Lower leg skin (tissue), 4 donors: ENCODE data around the gene KRTAP10-10. TPM values are rescaled to one million over a fixed set of nuclear protein-coding genes. Genes with fewer than 3 reads are reported as not detected.

Experiments used
- DNase-seq, 2 donors: peaks; one replicate each; pipeline ENCODE4 v3.0.0-alpha.2; 2019; ENCODE audit warnings: low spot score in 2 of 2
- H3K4me3 ChIP-seq: fragments of 200-600 bp; sonication (generic); 2 replicates; pipeline ENCODE4 v1.5.1; 2017; ENCODE audit warnings: mild to moderate bottlenecking, low read depth; ENCODE audit not compliant: poor library complexity, severe bottlenecking
- POLR2A ChIP-seq, 2 donors: fragments of 450-650 bp; IDR thresholded peaks; one replicate each; pipeline ENCODE4 v1.6.1; 2016 to 2017; ENCODE audit warnings: antibody characterized with exemption in 2 of 2, mild to moderate bottlenecking in 1 of 2, moderate library complexity in 1 of 2
- WGBS, 2 donors: methylation state at CpG; one replicate each; pipeline ENCODE4 v1.1.5; 2018; 5-methylcytosine and 5-hydroxymethylcytosine counted together
- intact Hi-C: fragments of 100-400 bp; cut with DNase I; formaldehyde crosslinking; loops from one replicate; pipeline ENCODE4 v1.15.0; 2023; ENCODE audit warnings: low total_unique reads
- total RNA-seq, 4 donors: library from RNA; depleted of rRNA; stranded (reverse); fragments of >200 nt; gene quantifications; one replicate each; pipeline ENCODE4 v1.1.0, GENCODE V29; 2016
- TF ChIP-seq, protein P1 (sequence below), 3 donors: fragments of 450-650 bp; IDR thresholded peaks; one replicate each; pipeline ENCODE4 v1.5.1; 2016; ENCODE audit warnings: antibody characterized with exemption in 3 of 3, mild to moderate bottlenecking in 3 of 3, moderate library complexity in 2 of 3

KRTAP10-10 gene
- total RNA-seq, 4 donors from 2014 or later, result 5.3 TPM; not detected in 3

DNA sequence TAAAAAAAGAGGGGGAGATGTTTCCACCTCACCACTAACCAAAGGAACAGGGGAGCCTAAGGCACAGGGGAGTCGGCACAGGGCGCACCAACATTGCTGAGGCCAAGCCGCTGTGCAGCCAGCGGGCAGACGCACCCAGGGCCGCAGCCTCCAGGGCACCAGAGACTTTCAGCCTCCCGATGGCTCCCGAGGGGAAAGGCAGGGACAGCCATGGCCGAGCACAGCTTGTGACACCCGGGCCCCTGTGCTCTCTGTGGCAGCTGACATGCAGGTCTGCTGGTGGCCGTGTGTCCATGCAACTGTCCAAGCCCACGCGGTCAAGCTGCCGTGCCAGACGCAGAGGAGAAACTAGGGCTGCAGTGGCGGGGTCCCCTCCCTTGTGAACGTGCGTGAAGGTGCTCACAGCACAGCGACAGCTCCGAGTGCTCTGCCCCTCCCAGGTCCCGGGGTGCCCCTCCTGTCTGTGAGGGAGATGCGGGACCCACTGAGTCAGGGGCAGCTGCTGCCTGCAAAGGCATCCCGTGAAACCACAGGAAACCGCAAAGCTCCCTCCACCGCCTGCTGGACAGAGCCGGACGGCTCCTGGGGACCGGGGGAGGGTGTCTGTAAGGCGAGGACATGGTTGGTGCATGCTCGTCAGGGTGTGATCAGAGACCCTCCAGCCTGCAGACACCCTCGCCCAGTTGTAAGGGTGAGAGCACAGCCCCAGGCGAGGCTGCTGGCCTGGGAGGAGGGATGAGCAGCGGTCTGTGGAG, 11.6 kb downstream of the KRTAP10-10 start:
- TF ChIP-seq POLR2A (IDR thresholded peaks at IDR 0.05), result no peak
- TF ChIP-seq, protein P1, sequence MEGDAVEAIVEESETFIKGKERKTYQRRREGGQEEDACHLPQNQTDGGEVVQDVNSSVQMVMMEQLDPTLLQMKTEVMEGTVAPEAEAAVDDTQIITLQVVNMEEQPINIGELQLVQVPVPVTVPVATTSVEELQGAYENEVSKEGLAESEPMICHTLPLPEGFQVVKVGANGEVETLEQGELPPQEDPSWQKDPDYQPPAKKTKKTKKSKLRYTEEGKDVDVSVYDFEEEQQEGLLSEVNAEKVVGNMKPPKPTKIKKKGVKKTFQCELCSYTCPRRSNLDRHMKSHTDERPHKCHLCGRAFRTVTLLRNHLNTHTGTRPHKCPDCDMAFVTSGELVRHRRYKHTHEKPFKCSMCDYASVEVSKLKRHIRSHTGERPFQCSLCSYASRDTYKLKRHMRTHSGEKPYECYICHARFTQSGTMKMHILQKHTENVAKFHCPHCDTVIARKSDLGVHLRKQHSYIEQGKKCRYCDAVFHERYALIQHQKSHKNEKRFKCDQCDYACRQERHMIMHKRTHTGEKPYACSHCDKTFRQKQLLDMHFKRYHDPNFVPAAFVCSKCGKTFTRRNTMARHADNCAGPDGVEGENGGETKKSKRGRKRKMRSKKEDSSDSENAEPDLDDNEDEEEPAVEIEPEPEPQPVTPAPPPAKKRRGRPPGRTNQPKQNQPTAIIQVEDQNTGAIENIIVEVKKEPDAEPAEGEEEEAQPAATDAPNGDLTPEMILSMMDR (IDR thresholded peaks at IDR 0.05), result no peak
- WGBS, 2 donors, result 75 to 85% methylated on average over 23 to 29 of the region's 33 CpGs
- intact Hi-C loops, result no loop called here
- peak in 1 of 2 donors; percentile 10 for DNase-seq
- H3K4me3 ChIP-seq, result no peak overlapping the region

DNA sequence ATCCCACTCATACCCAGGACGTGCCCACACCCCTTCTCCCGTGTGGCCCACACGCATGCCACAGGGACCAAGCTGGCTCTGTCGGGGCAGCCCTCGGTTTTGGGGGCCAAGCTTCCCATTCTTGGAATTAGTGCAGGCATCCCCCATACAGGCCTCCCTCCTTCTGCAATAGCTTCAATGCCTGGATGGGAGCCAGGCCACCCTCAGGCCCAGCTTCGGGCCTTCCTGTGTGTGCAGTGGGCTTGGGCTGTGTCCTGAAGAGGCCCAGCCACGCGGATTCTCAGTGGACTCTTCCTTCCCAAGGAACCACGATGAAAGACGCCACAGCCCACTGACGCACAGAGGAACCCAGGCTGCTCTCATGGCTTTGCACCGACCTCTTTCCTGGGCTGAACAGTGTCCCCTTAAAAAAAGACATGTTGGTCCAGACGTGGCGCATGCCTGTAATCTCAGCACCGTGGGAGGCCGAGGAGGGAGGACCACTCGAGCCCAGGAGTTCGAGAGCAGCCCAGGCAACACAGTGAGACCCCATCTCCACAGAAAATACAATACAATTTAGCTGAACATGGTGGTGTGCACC, 12.5 kb downstream of the KRTAP10-10 start:
- H3K4me3 ChIP-seq, result no peak overlapping the region
- WGBS, 2 donors, result 85 to 87% methylated on average over 18 of the region's 18 CpGs
- DNase-seq, result peak; percentile 6 to 62
- intact Hi-C loops, result no loop called here
- TF ChIP-seq, protein P1 (IDR thresholded peaks at IDR 0.05), result no peak
- TF ChIP-seq POLR2A (IDR thresholded peaks at IDR 0.05), result no peak

DNA sequence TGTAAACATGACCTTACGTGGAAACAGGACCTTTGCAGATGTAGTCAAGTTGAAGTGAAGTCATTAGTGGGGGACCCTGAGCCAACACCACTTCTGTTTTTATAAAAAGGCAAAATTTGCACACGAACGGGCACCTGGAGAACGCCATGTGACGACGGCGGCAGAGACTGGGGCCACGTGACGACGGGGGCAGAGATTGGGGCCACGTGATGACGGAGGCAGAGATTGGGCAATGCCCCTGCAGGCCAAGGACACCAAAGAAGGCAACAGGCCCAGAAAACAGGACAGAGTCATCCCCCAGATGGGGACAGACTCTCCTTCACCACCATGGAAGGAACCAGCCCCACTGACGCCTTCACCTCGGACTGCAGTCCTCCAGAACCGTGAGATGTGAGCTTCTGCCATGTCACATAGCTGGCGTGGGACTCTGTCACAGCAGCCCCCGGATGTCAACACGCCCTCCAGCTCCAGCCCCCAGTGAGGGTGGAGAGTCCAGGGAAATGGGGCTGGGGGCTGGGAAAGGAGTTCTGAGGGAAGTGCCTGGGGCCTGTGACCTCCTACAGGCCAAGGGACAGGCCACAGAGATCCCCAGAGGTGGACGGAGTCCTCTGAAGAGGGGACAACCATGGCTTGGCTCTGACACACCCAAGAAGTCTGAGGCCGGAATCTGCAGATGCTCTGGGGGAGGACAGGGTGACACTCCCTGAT, 13.3 kb downstream of the KRTAP10-10 start:
- DNase-seq, result peak; percentile 2 to 66
- intact Hi-C loops, result no loop called here
- no peak overlapping the region for H3K4me3 ChIP-seq
- no peak for TF ChIP-seq POLR2A (IDR thresholded peaks at IDR 0.05)
- TF ChIP-seq, protein P1 (IDR thresholded peaks at IDR 0.05), result no peak
- WGBS, 2 donors, result 84 to 87% methylated on average over 20 of the region's 20 CpGs

DNA sequence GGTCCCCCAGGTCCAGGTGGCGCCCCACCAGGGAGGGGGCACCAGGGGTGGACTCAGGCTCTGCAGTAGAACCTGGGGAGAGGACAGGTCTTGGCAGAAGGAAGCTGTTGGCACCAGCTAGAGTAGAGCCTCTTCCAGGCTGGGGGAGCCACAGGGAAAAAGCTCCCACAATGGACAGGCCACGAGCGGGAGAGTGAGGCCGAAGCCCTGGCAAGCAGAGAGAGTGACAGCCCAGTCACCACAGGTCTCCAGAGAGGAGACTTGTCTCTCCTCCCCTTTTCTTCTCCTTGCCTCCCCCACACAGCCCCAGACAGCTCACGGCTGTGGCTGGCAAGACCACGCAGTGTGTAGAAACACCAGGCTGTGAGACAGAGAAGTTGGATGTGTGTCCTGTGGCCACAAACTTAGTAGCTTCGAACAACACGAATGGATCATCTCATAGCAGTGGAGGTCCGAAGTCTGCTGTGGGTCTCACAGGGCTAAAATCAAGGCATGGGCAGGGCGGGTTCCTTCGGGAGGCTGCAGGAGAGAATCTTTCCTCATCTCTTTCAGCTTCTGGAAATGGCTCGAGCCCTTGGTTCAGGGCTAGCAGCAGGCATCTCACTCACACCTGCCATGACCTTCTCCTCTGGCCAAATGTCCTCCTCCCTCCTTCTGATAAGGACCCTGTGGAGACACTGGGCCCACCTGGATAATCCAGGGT, 14.0 kb downstream of the KRTAP10-10 start:
- no peak overlapping the region for H3K4me3 ChIP-seq
- intact Hi-C loops, result no loop called here
- 90 to 94% methylated on average over 12 of the region's 12 CpGs for WGBS, 2 donors
- peak; percentile 4 to 68 for DNase-seq
- TF ChIP-seq, protein P1 (IDR thresholded peaks at IDR 0.05), result no peak
- no peak for TF ChIP-seq POLR2A (IDR thresholded peaks at IDR 0.05)

DNA sequence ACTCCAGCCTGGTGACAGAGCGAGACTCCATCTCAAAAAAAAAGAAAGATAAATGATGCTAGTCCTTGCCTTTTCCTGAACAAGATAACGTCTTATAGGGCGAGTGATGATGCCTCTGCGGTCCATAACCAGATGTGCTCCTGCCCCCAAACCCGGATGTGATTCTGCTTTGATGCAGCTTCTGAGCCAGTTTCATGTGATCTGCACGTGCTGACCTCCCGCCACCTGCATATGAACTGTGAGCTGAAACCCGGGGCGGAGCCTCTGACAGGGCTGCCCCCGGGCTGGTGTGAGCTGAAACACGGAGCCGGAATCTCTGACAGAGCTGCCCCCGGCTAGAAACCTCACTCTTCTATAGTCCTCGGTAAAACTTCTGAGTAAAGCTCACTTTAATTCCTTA, 16.0 kb downstream of the KRTAP10-10 start:
- WGBS, 2 donors, result 62 to 64% methylated on average over 14 of the region's 14 CpGs
- H3K4me3 ChIP-seq, result no peak overlapping the region
- TF ChIP-seq, protein P1 (IDR thresholded peaks at IDR 0.05), result no peak
- TF ChIP-seq POLR2A (IDR thresholded peaks at IDR 0.05), result no peak
- peak in 1 of 2 donors; percentile 78 for DNase-seq
- intact Hi-C loops, result no loop called here
